Measurements from ENCODE around the gene RPS27L.

DNA sequence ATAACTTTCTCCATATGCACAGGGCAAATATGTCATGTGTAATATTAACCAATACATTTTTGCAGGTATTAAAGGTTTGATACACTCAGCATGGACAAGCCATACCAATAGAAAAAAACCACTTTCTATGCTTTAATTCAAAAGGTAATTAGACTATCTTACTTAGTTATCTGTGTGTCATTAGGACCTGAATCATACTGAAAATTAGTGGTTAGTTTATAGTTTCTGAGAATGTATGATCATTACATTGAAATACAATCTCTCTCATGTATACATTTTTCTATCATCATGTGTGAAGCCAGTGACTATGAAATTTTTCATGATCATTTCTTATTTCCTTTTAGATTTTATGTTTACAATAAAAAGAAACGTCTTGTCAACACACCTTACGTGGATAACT is 16.3 kb downstream of the RPS27L start:
- TF ChIP-seq EZH2 (IDR thresholded peaks at IDR 0.05; ENCODE audit: borderline replicate concordance, insufficient read depth, low read depth, low read length, poor library complexity, severe bottlenecking), result no peak
- TF ChIP-seq, protein P1, sequence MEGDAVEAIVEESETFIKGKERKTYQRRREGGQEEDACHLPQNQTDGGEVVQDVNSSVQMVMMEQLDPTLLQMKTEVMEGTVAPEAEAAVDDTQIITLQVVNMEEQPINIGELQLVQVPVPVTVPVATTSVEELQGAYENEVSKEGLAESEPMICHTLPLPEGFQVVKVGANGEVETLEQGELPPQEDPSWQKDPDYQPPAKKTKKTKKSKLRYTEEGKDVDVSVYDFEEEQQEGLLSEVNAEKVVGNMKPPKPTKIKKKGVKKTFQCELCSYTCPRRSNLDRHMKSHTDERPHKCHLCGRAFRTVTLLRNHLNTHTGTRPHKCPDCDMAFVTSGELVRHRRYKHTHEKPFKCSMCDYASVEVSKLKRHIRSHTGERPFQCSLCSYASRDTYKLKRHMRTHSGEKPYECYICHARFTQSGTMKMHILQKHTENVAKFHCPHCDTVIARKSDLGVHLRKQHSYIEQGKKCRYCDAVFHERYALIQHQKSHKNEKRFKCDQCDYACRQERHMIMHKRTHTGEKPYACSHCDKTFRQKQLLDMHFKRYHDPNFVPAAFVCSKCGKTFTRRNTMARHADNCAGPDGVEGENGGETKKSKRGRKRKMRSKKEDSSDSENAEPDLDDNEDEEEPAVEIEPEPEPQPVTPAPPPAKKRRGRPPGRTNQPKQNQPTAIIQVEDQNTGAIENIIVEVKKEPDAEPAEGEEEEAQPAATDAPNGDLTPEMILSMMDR (IDR thresholded peaks at IDR 0.05), result no peak
